NCI-H1694 (cell line): Measurements from ENCODE around the gene TBC1D22A.

ENCODE experiments used
- DNase-seq: peaks from one replicate; lab custom pipeline; 2025; lab: John Stamatoyannopoulos, UW

Gene TBC1D22A

DNA sequence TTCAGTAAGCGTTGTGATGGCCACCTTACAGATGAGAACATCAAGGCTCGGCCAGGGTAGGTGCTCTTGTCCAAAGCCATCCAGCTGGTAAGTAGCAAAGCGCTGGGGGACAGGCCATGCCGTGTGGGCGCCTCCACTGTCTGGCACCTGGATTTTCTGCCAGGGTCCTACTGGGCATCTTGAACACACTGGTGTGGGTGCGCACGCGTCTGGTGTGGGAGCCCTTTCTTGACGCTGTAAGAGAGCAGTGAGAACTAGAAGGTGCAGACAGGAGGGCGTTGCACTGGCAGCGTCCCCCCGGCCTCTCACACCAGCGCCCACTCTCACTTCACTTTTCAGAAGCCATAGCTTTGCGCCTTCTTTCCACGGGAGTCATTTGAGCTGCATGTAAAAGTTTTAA is 296.6 kb downstream of the TBC1D22A start:
- no peak for DNase-seq

DNA sequence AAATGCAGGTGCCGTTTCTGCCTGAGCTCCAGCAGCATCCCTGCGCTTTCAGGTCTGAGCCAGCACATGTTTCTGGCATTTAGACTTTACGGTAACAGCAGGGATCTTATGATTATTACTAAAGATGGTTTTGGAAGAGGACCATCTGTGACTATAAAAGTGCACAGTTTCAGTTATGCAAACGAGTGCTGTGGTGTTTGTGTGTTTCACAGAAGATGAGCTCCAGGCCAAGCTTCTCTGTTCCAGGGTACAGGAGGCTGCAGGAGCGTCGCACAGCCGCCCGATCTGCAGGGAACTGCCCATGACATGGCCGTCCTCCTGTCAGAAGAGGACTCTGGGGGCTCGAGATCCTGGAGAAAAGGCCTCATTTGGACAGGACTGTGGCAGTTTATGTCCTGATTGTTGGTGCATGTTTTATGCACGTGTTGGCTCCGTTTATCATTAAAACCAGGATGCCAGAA is 297.3 kb downstream of the TBC1D22A start:
- DNase-seq = peak; percentile 73

GRCh38 chr22:47060718-47061117 is 298.3 kb downstream of the TBC1D22A start:
- no peak for DNase-seq

DNA sequence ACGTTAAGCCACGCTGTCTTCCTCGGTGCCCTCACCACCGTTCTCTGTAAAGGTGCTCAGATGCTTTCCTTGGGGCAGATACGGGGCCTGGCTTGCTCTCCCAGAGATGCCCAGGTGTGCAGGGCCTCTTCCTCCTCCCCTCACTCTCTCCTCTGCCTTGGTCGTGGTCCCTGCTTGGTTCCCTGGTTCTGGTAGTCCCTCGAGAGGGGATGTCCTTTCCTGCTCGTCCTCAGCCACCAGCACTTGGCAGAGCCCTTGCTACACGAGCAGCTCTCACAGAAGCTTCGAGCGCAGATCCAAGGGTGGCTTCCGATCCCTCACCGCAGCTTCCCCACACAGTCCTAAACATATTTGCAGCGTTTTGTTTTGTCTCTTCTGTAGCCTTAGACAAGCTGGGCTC is 298.8 kb downstream of the TBC1D22A start:
- DNase-seq = no peak

GRCh38 chr22:47062126-47062525 is 299.7 kb downstream of the TBC1D22A start:
- DNase-seq = no peak

DNA sequence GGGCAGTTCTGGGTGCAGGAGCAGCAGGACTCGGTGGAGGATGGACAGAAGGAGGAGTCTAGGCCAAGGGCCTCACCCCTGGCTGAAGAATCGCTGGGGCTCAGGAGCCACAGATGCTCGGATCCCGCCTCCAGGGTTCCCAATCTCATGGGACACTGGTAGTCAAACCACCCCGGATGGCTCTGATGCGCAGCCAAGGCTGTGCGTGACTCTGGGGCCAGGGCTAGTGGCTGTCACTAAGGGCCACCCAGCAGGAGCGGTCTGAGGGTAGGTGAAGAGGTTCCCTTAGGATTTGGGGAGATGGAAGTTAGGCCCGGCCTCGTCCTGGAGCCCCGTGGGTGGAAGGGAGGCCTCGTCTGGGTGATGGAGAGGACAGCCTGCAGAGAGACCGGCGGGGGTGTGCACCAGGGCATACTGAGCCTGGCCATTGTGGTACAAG is 300.6 kb downstream of the TBC1D22A start:
- no peak for DNase-seq

GRCh38 chr22:47063606-47064005 is 301.2 kb downstream of the TBC1D22A start:
- DNase-seq = no peak

DNA sequence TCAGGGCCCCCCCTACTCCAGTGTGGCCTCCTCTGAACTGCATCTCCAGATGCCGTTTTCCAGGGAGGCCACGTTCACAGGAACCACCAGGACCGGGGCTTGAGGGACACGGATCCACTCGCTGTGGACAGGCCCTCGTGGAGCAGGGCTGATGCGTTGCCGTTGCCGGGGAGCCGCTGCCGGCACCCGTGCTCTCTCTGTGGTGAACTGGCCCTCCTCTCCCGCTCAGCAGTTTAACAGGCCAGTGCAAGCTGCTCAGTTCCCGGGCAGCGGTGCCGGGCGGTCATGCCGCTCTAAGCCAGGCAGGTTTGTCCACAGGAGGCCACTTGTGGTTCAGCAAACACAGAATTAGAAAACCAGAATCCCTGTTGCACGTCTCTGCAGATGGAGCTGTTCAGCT is 301.6 kb downstream of the TBC1D22A start:
- DNase-seq = no peak

- DNase-seq = no peak
Observed at GRCh38 chr22:47064416-47064815, 302.0 kb downstream of the TBC1D22A start.

GRCh38 chr22:47065756-47066615 is 303.5 kb downstream of the TBC1D22A start:
- no peak for DNase-seq

DNA sequence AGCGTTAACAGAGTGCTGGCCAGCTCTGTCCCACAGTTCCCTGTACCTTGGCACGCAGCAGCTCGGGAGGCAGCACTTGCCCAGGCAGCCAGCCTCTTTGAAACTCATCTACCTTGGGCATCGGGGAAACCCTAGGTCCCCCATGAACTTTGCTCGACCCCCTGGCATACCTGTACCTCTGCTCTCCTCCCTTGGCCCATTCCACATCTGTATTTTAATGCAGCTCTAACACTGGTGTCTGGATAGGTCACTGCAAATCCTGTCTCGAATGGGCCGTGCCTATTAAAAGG is 304.1 kb downstream of the TBC1D22A start:
- DNase-seq = no peak

- no peak for DNase-seq
Observed at GRCh38 chr22:47067321-47067890, 305.0 kb downstream of the TBC1D22A start.

GRCh38 chr22:47067911-47068625 is 305.6 kb downstream of the TBC1D22A start:
- no peak for DNase-seq

- DNase-seq = no peak
Observed at GRCh38 chr22:47068626-47068996, 306.2 kb downstream of the TBC1D22A start.

DNA sequence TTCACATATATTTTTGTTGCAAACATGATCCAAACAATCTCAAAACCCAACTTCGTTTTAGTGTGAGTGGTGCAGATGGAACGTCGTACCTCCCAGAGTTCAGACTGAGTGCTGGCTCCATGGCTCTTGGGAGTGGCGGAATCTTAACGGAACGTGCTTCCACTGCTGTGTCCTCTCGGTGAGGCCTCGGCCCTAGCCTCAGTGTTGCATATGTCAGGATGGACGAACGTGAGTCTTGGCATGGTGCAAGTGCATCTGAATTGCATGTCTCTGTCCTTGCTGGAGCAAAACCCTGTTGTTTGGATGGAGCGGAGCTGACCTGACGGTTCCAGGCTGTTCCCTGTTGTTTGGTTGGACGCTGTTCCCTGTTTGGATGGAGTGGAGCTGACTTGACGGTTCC is 306.8 kb downstream of the TBC1D22A start:
- no peak for DNase-seq

DNA sequence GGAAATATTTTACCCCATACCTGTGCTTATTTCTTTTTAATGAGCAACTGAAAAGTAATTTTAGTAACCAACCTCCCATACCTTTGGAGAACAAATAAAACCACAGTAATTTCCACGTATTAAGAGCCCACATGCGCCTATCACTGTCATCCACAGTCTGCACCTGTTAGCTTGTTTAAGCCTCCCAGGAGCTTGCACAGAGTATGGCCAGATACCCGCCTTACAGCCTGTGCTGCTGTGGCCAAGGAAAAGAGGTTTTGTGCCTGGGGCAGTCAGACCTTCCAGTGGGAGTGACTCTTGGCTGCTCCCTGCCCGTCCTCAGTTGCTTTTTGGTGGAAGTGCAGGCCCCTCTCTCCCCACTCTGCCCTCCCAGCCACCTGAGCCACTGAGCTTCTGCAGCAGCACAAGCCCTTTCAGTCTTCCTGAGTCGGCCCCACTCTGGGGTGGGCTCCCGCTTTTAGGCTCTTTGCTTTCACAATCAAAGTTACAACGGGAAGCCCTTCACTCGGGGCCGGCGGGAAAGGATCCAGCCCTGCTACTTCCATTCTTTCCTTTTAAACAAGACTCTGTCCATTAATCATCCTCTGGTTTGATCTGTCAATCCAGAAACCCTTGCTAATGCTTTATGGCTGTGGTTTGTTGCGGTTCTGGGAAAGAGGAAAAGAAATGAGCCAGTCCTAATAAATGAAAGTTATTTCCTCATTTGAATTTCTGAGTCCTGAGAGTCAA is 308.8 kb downstream of the TBC1D22A start:
- no peak for DNase-seq

GRCh38 chr22:47071807-47072641 is 309.6 kb downstream of the TBC1D22A start:
- DNase-seq = no peak

DNA sequence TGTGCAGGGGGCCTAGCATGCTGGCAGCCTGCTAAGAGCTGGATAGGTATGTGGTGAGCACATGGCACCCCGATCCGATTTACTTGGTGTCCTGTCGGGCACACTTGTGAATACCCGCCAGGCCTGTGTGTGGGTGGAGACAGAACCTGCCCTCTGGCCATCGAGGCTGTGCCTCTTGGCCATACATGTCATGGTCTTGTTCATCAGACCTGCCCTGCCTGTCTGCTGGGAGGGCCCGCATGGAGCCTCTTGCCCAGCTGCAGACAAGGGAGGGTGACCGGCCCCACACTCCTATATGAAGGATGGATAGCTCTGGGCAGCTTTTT is 310.2 kb downstream of the TBC1D22A start:
- DNase-seq = no peak

GRCh38 chr22:47073075-47073474 is 310.6 kb downstream of the TBC1D22A start:
- DNase-seq = no peak

- no peak for DNase-seq
Observed at GRCh38 chr22:47074105-47074504, 311.7 kb downstream of the TBC1D22A start.

GRCh38 chr22:47075568-47075967 is 313.1 kb downstream of the TBC1D22A start:
- no peak for DNase-seq

- no peak for DNase-seq
Observed at GRCh38 chr22:47076758-47077157, 314.3 kb downstream of the TBC1D22A start.
